Osteocyte (in vitro differentiated cells): ENCODE results near the gene CDH11. TPM values are rescaled to one million over a fixed set of nuclear protein-coding genes. Genes with fewer than 3 reads are reported as not detected.

Source experiments
- DNase-seq: peaks from one replicate; pipeline ENCODE4 v3.0.0; 2021; ENCODE audit warnings: mixed read lengths; ENCODE audit not compliant: unreplicated experiment; ENCODE audit errors: extremely low spot score
- H3K27ac Mint-ChIP-seq: one replicate; pipeline ENCODE4 v1.8.0; 2021; ENCODE audit warnings: mild to moderate bottlenecking, mixed read lengths; ENCODE audit not compliant: unreplicated experiment
- H3K27me3 Mint-ChIP-seq: one replicate; pipeline ENCODE4 v1.8.0; 2021; ENCODE audit warnings: mixed read lengths; ENCODE audit not compliant: unreplicated experiment
- H3K36me3 Mint-ChIP-seq: one replicate; pipeline ENCODE4 v1.8.0; 2021; ENCODE audit warnings: mixed read lengths; ENCODE audit not compliant: unreplicated experiment
- H3K4me1 Mint-ChIP-seq: one replicate; pipeline ENCODE4 v1.8.0; 2021; ENCODE audit warnings: mixed read lengths; ENCODE audit not compliant: unreplicated experiment
- H3K4me3 Mint-ChIP-seq: one replicate; pipeline ENCODE4 v1.8.0; 2021; ENCODE audit warnings: mild to moderate bottlenecking, moderate library complexity, mixed read lengths; ENCODE audit not compliant: unreplicated experiment
- H3K9me3 Mint-ChIP-seq: one replicate; pipeline ENCODE4 v1.8.0; 2021; ENCODE audit warnings: mixed read lengths; ENCODE audit not compliant: unreplicated experiment
- CTCF ChIP-seq: fragments of 200-600 bp; sonication (generic); IDR thresholded peaks from 2 replicates; pipeline ENCODE4 v1.5.0; 2021; ENCODE audit warnings: antibody characterized with exemption, mild to moderate bottlenecking, moderate library complexity
- total RNA-seq: library from RNA; stranded (reverse); gene quantifications from 2 replicates; pipeline ENCODE4 v1.2.1, GENCODE V29; 2021

CDH11 gene
- total RNA-seq, 1 donor from 2014 or later, result 560 TPM

GRCh38 chr16:65045961-65046360 lies 75.9 kb downstream of the CDH11 start:
- no peak for TF ChIP-seq CTCF
- Mint-ChIP-seq H3K36me3 (peaks cover 56% of the 10 kb centered on the region), H3K9me3 (no peaks in the 10 kb centered on the region), H3K27me3 (no peaks in the 10 kb centered on the region), H3K4me3 (no peak overlapping the region), H3K4me1 (peaks cover 35% of the 10 kb centered on the region), H3K27ac (peak overlapping the region; percentile 72)
- DNase-seq, result no peak

- no peaks in the 10 kb centered on the region for H3K9me3 Mint-ChIP-seq
- no peaks in the 10 kb centered on the region for H3K27me3 Mint-ChIP-seq
- H3K36me3 Mint-ChIP-seq, result peaks cover 58% of the 10 kb centered on the region
- H3K27ac Mint-ChIP-seq, result peak overlapping the region; percentile 92
- peaks cover 38% of the 10 kb centered on the region for H3K4me1 Mint-ChIP-seq
- DNase-seq, result no peak
- H3K4me3 Mint-ChIP-seq, result peak overlapping the region; percentile 59
- no peak for TF ChIP-seq CTCF
Observed at GRCh38 chr16:65044873-65045272, 77.0 kb downstream of the CDH11 start.

GRCh38 chr16:65044026-65044425 lies 77.8 kb downstream of the CDH11 start:
- peaks cover 38% of the 10 kb centered on the region for H3K4me1 Mint-ChIP-seq
- TF ChIP-seq CTCF, result no peak
- H3K27me3 Mint-ChIP-seq, result no peaks in the 10 kb centered on the region
- H3K36me3 Mint-ChIP-seq, result peaks cover 59% of the 10 kb centered on the region
- H3K27ac Mint-ChIP-seq, result peak overlapping the region; percentile 92
- no peaks in the 10 kb centered on the region for H3K9me3 Mint-ChIP-seq
- DNase-seq, result no peak
- H3K4me3 Mint-ChIP-seq, result no peak overlapping the region

- Mint-ChIP-seq H3K27me3 (no peaks in the 10 kb centered on the region), H3K9me3 (no peaks in the 10 kb centered on the region), H3K36me3 (peaks cover 55% of the 10 kb centered on the region), H3K4me3 (no peak overlapping the region), H3K27ac (no peak overlapping the region), H3K4me1 (peaks cover 43% of the 10 kb centered on the region)
- TF ChIP-seq CTCF, result no peak
- DNase-seq, result no peak
Observed at GRCh38 chr16:65042438-65043365, 79.2 kb downstream of the CDH11 start.

GRCh38 chr16:65041667-65042066 lies 80.2 kb downstream of the CDH11 start:
- H3K9me3 Mint-ChIP-seq, result no peaks in the 10 kb centered on the region
- H3K27me3 Mint-ChIP-seq, result no peaks in the 10 kb centered on the region
- peaks cover 54% of the 10 kb centered on the region for H3K36me3 Mint-ChIP-seq
- H3K4me3 Mint-ChIP-seq, result no peak overlapping the region
- H3K4me1 Mint-ChIP-seq, result peaks cover 52% of the 10 kb centered on the region
- no peak for DNase-seq
- no peak for TF ChIP-seq CTCF
- no peak overlapping the region for H3K27ac Mint-ChIP-seq
